ENCODE measurements around the gene TMPRSS13. TPM values are rescaled to one million over a fixed set of nuclear protein-coding genes. Genes with fewer than 3 reads are reported as not detected.

Gene TMPRSS13
- total and polyA plus RNA-seq, 4 experiments from 2014 or later, result 0.45 to 4.0 (median 2.3) TPM

GRCh38 chr11:117855186-117855845, 73.9 kb downstream of the TMPRSS13 start:
- Histone ChIP-seq H3K4me3 (ENCODE audit: low read length in 2 of 2) (no peak overlapping the region), H3K27me3 (ENCODE audit: insufficient read depth, low read length) (no peaks in the 10 kb centered on the region), H3K4me1 (ENCODE audit: insufficient read depth, low read length) (no peaks in the 10 kb centered on the region), H3K27ac (ENCODE audit: low read depth, low read length) (no peak overlapping the region), H3K9me3 (ENCODE audit: control insufficient read depth in 1 of 2, low read length in 2 of 2) (no peaks in the 10 kb centered on the region), H3K36me3 (ENCODE audit: insufficient read depth, low read length) (no peaks in the 10 kb centered on the region)
- POLR2A ChIA-PET (ENCODE audit: partially characterized antibody), result no interaction called here
- Mint-ChIP-seq H3K36me3 (peaks cover 0 to 13% of the 10 kb centered on the region in 2 donors), H3K27me3 (peaks cover 10 to 14% of the 10 kb centered on the region in 2 donors), H3K4me3 (no peak overlapping the region), H3K9me3 (peaks cover 0 to 16% (median 8%) of the 10 kb centered on the region in 8 donors), H3K27ac (no peak overlapping the region), H3K4me1 (peaks cover 0 to under 1% (median 0%) of the 10 kb centered on the region in 4 donors)
- intact Hi-C loops (cut with micrococcal nuclease), result no loop called here
- DNase-seq, result no peak
- CTCF ChIA-PET (ENCODE audit: partially characterized antibody), result interaction anchor here (0.8 to 1.7 kb wide), 4 partner anchors 11 to 92 kb away, joined by 3 to 8 read pairs (median 4); no protein-coding TSS in a partner anchor

GRCh38 chr11:117852309-117852708, 76.9 kb downstream of the TMPRSS13 start:
- Histone ChIP-seq H3K27me3 (ENCODE audit: insufficient read depth, low read length) (no peaks in the 10 kb centered on the region), H3K36me3 (ENCODE audit: insufficient read depth, low read length) (no peaks in the 10 kb centered on the region), H3K9me3 (ENCODE audit: control insufficient read depth in 1 of 2, low read length in 2 of 2) (no peaks in the 10 kb centered on the region), H3K4me3 (ENCODE audit: low read length in 2 of 2) (no peak overlapping the region), H3K4me1 (ENCODE audit: insufficient read depth, low read length) (no peaks in the 10 kb centered on the region), H3K27ac (ENCODE audit: low read depth, low read length) (no peak overlapping the region)
- POLR2A ChIA-PET (ENCODE audit: partially characterized antibody), result interaction anchor here (0.9 kb wide), 1 partner anchor 17 kb away, joined by 3 read pairs; no protein-coding TSS in a partner anchor
- H3K9me3 Mint-ChIP-seq, result peaks cover 0 to 16% (median 8%) of the 10 kb centered on the region in 8 donors
- intact Hi-C loops (cut with micrococcal nuclease), result no loop called here
- H3K36me3 Mint-ChIP-seq, result peaks cover 0 to 13% of the 10 kb centered on the region in 2 donors
- peaks cover 6 to 7% (median 6%) of the 10 kb centered on the region in 4 donors for H3K4me1 Mint-ChIP-seq
- no peak overlapping the region for H3K27ac Mint-ChIP-seq
- CTCF ChIA-PET (ENCODE audit: partially characterized antibody), result interaction anchor here (1.2 to 4.8 kb wide), 3 partner anchors 45 to 202 kb away, joined by 3 to 23 read pairs (median 19); no protein-coding TSS in a partner anchor
- no peak for DNase-seq
- H3K4me3 Mint-ChIP-seq, result no peak overlapping the region
- H3K27me3 Mint-ChIP-seq, result peaks cover 10 to 14% of the 10 kb centered on the region in 2 donors

- Histone ChIP-seq H3K27me3 (ENCODE audit: insufficient read depth, low read length) (no peaks in the 10 kb centered on the region), H3K4me3 (ENCODE audit: low read length in 2 of 2) (no peak overlapping the region), H3K4me1 (ENCODE audit: insufficient read depth, low read length) (no peaks in the 10 kb centered on the region), H3K36me3 (ENCODE audit: insufficient read depth, low read length) (no peaks in the 10 kb centered on the region), H3K27ac (ENCODE audit: low read depth, low read length) (no peak overlapping the region), H3K9me3 (ENCODE audit: control insufficient read depth in 1 of 2, low read length in 2 of 2) (no peaks in the 10 kb centered on the region)
- POLR2A ChIA-PET (ENCODE audit: partially characterized antibody), result interaction anchor here (0.9 kb wide), 1 partner anchor 16 kb away, joined by 3 read pairs; no protein-coding TSS in a partner anchor
- Mint-ChIP-seq H3K4me3 (no peak overlapping the region), H3K9me3 (peaks cover 0 to 16% (median 8%) of the 10 kb centered on the region in 8 donors), H3K4me1 (peaks cover 6 to 7% (median 6%) of the 10 kb centered on the region in 4 donors), H3K27ac (no peak overlapping the region), H3K27me3 (peaks cover 10 to 12% of the 10 kb centered on the region in 2 donors), H3K36me3 (peaks cover 0 to 13% of the 10 kb centered on the region in 2 donors)
- CTCF ChIA-PET (ENCODE audit: partially characterized antibody), result interaction anchor here (4.1 to 4.8 kb wide), 2 partner anchors 95 to 202 kb away, joined by 19 to 23 read pairs; no protein-coding TSS in a partner anchor
- intact Hi-C loops (cut with micrococcal nuclease), result no loop called here
- DNase-seq, result no peak
Measured at GRCh38 chr11:117851852-117852251, 77.3 kb downstream of the TMPRSS13 start.

- H3K9me3 Mint-ChIP-seq, result peaks cover 0 to 16% (median 8%) of the 10 kb centered on the region in 8 donors
- H3K4me3 ChIP-seq (ENCODE audit: low read length in 2 of 2), result no peak overlapping the region
- H3K27ac Mint-ChIP-seq, result no peak overlapping the region
- ChIA-PET CTCF (ENCODE audit: partially characterized antibody) (interaction anchor here (4.1 to 4.8 kb wide), 2 partner anchors 96 to 203 kb away, joined by 19 to 23 read pairs; no protein-coding TSS in a partner anchor), POLR2A (ENCODE audit: partially characterized antibody) (interaction anchor here (0.9 kb wide), 1 partner anchor 15 kb away, joined by 3 read pairs; no protein-coding TSS in a partner anchor)
- no peaks in the 10 kb centered on the region for H3K36me3 ChIP-seq (ENCODE audit: insufficient read depth, low read length)
- H3K4me3 Mint-ChIP-seq, result no peak overlapping the region
- DNase-seq, result no peak
- H3K4me1 Mint-ChIP-seq, result peaks cover 6 to 7% (median 6%) of the 10 kb centered on the region in 4 donors
- no peaks in the 10 kb centered on the region for H3K4me1 ChIP-seq (ENCODE audit: insufficient read depth, low read length)
- H3K27me3 ChIP-seq (ENCODE audit: insufficient read depth, low read length), result no peaks in the 10 kb centered on the region
- no peaks in the 10 kb centered on the region for H3K9me3 ChIP-seq (ENCODE audit: control insufficient read depth in 1 of 2, low read length in 2 of 2)
- peaks cover 8 to 9% of the 10 kb centered on the region in 2 donors for H3K27me3 Mint-ChIP-seq
- H3K27ac ChIP-seq (ENCODE audit: low read depth, low read length), result no peak overlapping the region
- peaks cover 0 to 13% of the 10 kb centered on the region in 2 donors for H3K36me3 Mint-ChIP-seq
- intact Hi-C loops (cut with micrococcal nuclease), result no loop called here
Measured at GRCh38 chr11:117851106-117851505, 78.1 kb downstream of the TMPRSS13 start.

Other genes starting within 250 kb of the TMPRSS13 start
- 1 to 10 TPM in 1 of 2 experiments, under 1 TPM in 1; 1.00 to 1.0 TPM for gene DSCAML1, start 132.2 kb downstream of the TMPRSS13 start, total RNA-seq
- not detected for gene DSCAML1, start 132.2 kb downstream of the TMPRSS13 start, polyA plus RNA-seq
- 10 to 100 TPM in 1 of 2 experiments, 1 to 10 TPM in 1; 9.3 to 10.5 TPM for gene FXYD2, start 104.7 kb downstream of the TMPRSS13 start, total RNA-seq
- 1 to 10 TPM; 3.5 to 7.1 TPM for gene FXYD2, start 104.7 kb downstream of the TMPRSS13 start, polyA plus RNA-seq
- gene FXYD6, start 52.7 kb downstream of the TMPRSS13 start, total RNA-seq, result not detected
- gene FXYD6, start 52.7 kb downstream of the TMPRSS13 start, polyA plus RNA-seq, result under 1 TPM in 1 of 2 donors, not detected in 1; 0.15 TPM
- gene IL10RA, start 57.0 kb upstream of the TMPRSS13 start, total RNA-seq, result 100 to 1,000 TPM; 398 to 406 TPM
- gene IL10RA, start 57.0 kb upstream of the TMPRSS13 start, polyA plus RNA-seq, result 100 to 1,000 TPM; 362 to 468 TPM
- under 1 TPM in 1 of 2 experiments, not detected in 1; 0.33 TPM for gene TMPRSS4, start 147.7 kb upstream of the TMPRSS13 start, total RNA-seq
- gene TMPRSS4, start 147.7 kb upstream of the TMPRSS13 start, polyA plus RNA-seq, result not detected
- gene SMIM35, start 157.6 kb upstream of the TMPRSS13 start, total RNA-seq, result under 1 TPM; 0.44 to 0.55 TPM
- gene SMIM35, start 157.6 kb upstream of the TMPRSS13 start, polyA plus RNA-seq, result under 1 TPM; 0.21 to 0.76 TPM
- gene SCN4B, start 223.4 kb upstream of the TMPRSS13 start, total RNA-seq, result not detected
- not detected for gene SCN4B, start 223.4 kb upstream of the TMPRSS13 start, polyA plus RNA-seq
- gene SCN2B, start 247.2 kb upstream of the TMPRSS13 start, total RNA-seq, result not detected
- gene SCN2B, start 247.2 kb upstream of the TMPRSS13 start, polyA plus RNA-seq, result not detected

All from CD4-positive, alpha-beta memory T cell (primary cell).